HL-60 (cell line): ENCODE results near the gene TBC1D24.

ENCODE experiments used
- DNase-seq, 2 experiments: peaks; one replicate each; pipeline ENCODE4 v3.0.0-alpha.2; 2010 to 2020; ENCODE audit warnings: low read depth in 1 of 2, low spot score in 1 of 2
- H3K27ac ChIP-seq: fragments of 250-450 bp; sonication (Bioruptor Pico); replicated peaks from 2 replicates; pipeline ENCODE4 v1.5.1; 2020; ENCODE audit warnings: mild to moderate bottlenecking, moderate library complexity
- H3K27me3 ChIP-seq: fragments of 250-450 bp; sonication (Bioruptor Pico); 2 replicates; pipeline ENCODE4 v1.5.1; 2021; ENCODE audit warnings: mild to moderate bottlenecking, moderate library complexity; ENCODE audit not compliant: insufficient read depth, poor library complexity, severe bottlenecking
- H3K4me3 ChIP-seq: replicated peaks from 2 replicates; pipeline ENCODE4 v1.5.1; 2011; ENCODE audit warnings: mild to moderate bottlenecking, control low read depth, low read length; ENCODE audit not compliant: insufficient read depth
- GABPA ChIP-seq: IDR thresholded peaks from 2 replicates; pipeline ENCODE4 v1.6.1; 2012; ENCODE audit warnings: low read depth
- POLR2AphosphoS5 ChIP-seq: IDR thresholded peaks from 2 replicates; pipeline ENCODE4 v1.6.1; 2012; ENCODE audit warnings: low read depth
- SPI1 ChIP-seq: IDR thresholded peaks from 2 replicates; pipeline ENCODE4 v1.6.1; 2012; ENCODE audit warnings: low read depth, mild to moderate bottlenecking, borderline replicate concordance
- TF ChIP-seq, protein P1 (sequence below): IDR thresholded peaks from one replicate; pipeline ENCODE4 v1.5.1; 2011; ENCODE audit warnings: low read length, control low read depth, inconsistent platforms; ENCODE audit not compliant: insufficient read depth
- TF ChIP-seq, protein P2 (sequence below): IDR thresholded peaks from 2 replicates; pipeline ENCODE4 v1.6.1; 2012; ENCODE audit warnings: low read depth; ENCODE audit not compliant: insufficient replicate concordance

Gene TBC1D24

DNA sequence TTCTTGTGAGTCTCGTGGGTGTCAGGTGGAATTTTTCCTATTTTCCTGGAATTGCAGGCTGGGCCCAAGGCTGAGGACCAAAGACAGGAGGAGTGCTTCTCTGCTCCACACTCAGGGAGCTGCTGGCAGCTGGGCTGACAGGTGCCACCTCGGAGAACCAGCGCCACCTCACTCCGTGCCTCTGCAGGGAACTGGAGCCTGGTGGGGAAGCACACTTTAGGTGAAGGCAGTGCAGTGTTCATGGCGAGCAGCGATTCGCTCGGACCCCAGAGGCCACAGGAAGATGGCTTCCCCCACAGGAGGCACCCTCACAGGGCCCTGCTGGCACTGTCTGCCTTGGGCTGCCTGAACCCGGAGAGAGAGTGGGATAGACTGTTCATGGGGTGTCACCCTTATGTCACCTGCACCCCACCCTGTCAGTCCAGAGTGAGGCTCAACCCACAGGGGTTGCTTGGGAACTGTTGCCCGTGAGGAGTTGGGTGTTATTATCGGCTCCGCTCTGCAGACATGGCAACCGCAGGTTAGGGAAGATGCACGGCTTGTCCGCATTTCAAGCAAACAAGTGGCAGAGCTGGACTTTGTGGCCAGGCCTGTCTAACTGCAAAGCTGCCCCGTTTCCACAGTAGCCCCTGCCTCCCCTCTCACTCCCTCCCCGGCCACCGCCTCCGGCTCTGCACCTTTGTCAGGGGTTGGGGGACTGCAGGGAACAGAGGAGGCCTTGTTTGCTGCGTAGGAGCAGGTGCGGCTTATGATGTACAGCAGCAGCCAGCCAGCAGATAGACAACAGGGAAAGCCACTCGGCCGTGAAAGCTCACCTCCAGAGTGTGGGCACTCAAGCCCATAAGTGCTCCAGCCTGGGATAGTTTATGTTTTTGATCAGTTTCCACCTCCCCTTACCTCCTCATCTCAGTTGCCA is 15.5 kb downstream of the TBC1D24 start:
- no peak for DNase-seq
- TF ChIP-seq, protein P1, sequence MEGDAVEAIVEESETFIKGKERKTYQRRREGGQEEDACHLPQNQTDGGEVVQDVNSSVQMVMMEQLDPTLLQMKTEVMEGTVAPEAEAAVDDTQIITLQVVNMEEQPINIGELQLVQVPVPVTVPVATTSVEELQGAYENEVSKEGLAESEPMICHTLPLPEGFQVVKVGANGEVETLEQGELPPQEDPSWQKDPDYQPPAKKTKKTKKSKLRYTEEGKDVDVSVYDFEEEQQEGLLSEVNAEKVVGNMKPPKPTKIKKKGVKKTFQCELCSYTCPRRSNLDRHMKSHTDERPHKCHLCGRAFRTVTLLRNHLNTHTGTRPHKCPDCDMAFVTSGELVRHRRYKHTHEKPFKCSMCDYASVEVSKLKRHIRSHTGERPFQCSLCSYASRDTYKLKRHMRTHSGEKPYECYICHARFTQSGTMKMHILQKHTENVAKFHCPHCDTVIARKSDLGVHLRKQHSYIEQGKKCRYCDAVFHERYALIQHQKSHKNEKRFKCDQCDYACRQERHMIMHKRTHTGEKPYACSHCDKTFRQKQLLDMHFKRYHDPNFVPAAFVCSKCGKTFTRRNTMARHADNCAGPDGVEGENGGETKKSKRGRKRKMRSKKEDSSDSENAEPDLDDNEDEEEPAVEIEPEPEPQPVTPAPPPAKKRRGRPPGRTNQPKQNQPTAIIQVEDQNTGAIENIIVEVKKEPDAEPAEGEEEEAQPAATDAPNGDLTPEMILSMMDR: no peak
- TF ChIP-seq POLR2AphosphoS5 (no peak), SPI1 (no peak), GABPA (no peak)
- TF ChIP-seq, protein P2, sequence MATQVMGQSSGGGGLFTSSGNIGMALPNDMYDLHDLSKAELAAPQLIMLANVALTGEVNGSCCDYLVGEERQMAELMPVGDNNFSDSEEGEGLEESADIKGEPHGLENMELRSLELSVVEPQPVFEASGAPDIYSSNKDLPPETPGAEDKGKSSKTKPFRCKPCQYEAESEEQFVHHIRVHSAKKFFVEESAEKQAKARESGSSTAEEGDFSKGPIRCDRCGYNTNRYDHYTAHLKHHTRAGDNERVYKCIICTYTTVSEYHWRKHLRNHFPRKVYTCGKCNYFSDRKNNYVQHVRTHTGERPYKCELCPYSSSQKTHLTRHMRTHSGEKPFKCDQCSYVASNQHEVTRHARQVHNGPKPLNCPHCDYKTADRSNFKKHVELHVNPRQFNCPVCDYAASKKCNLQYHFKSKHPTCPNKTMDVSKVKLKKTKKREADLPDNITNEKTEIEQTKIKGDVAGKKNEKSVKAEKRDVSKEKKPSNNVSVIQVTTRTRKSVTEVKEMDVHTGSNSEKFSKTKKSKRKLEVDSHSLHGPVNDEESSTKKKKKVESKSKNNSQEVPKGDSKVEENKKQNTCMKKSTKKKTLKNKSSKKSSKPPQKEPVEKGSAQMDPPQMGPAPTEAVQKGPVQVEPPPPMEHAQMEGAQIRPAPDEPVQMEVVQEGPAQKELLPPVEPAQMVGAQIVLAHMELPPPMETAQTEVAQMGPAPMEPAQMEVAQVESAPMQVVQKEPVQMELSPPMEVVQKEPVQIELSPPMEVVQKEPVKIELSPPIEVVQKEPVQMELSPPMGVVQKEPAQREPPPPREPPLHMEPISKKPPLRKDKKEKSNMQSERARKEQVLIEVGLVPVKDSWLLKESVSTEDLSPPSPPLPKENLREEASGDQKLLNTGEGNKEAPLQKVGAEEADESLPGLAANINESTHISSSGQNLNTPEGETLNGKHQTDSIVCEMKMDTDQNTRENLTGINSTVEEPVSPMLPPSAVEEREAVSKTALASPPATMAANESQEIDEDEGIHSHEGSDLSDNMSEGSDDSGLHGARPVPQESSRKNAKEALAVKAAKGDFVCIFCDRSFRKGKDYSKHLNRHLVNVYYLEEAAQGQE: no peak
- Histone ChIP-seq H3K27ac (no peak overlapping the region), H3K27me3 (no peaks in the 10 kb centered on the region), H3K4me3 (no peak overlapping the region)

DNA sequence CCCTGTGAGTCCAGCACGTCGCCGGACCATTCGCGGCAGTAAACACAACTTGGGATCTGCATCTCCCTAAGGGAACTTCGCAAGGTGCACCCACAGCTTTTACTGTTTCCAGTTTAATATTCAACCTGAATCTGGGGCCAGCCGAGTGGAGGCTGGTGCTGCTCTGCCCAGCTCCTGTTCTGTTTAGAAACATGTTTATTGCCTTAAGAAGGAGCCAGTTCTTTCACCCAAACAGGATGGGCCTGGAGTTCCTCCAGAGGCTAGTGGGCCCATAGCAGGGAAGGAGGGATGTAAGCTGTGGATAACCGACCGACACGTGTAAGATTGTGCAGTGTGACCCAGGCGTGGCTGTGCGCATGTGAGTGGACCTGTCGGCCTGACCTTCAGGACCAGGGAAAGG is 17.4 kb downstream of the TBC1D24 start:
- DNase-seq: no peak
- TF ChIP-seq, protein P2: no peak
- no peak for TF ChIP-seq POLR2AphosphoS5
- TF ChIP-seq, protein P1: no peak
- TF ChIP-seq SPI1: no peak
- no peak for TF ChIP-seq GABPA
- Histone ChIP-seq H3K4me3 (no peak overlapping the region), H3K27ac (no peak overlapping the region), H3K27me3 (no peaks in the 10 kb centered on the region)

DNA sequence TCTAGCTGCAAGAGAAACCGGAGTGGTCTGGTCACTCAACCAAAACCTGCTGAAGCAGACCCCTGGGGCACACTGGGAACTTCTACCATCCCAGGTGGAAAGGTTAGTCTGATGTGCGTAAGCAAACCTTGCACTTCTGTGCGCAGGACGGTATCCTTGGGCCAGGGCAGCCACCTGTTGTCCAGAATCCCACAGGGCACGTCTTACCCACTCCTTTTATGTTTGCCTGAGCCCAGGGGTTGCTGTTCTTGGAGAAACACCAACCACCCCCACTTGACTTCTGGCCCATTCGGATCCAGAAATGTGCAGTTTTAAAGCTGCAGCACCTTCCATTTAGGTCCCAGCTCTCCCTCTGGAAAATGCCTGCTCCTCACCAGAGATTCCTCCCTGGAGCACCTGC is 18.7 kb downstream of the TBC1D24 start:
- Histone ChIP-seq H3K4me3 (no peak overlapping the region), H3K27me3 (no peaks in the 10 kb centered on the region), H3K27ac (no peak overlapping the region; the same call in 1 of the 2 replicates)
- DNase-seq: no peak
- TF ChIP-seq SPI1 (no peak), GABPA (no peak), POLR2AphosphoS5 (no peak)
- TF ChIP-seq, protein P2: no peak
- TF ChIP-seq, protein P1: no peak
